IPS DF 6.9 (cell line): ENCODE data around the gene STAM.

ENCODE experiments used
- DNase-seq: peaks from one replicate; pipeline ENCODE4 v3.0.0-alpha.2; 2013; ENCODE audit warnings: low read depth, low spot score
- H3K27ac ChIP-seq: one replicate; pipeline ENCODE4 v1.5.1; 2013; ENCODE audit warnings: low read length, control low read depth
- H3K27me3 ChIP-seq: 2 replicates; pipeline ENCODE4 v1.6.1; 2013; ENCODE audit warnings: mild to moderate bottlenecking, low read length; ENCODE audit not compliant: control insufficient read depth, insufficient read depth
- H3K36me3 ChIP-seq: 2 replicates; pipeline ENCODE4 v1.6.1; 2013; ENCODE audit warnings: low read length; ENCODE audit not compliant: control insufficient read depth, insufficient read depth
- H3K4me1 ChIP-seq: 2 replicates; pipeline ENCODE4 v1.6.1; 2013; ENCODE audit warnings: low read length; ENCODE audit not compliant: control insufficient read depth, insufficient read depth
- H3K4me3 ChIP-seq: 2 replicates; pipeline ENCODE4 v1.5.1; 2013; ENCODE audit warnings: mild to moderate bottlenecking, low read length
- H3K9me3 ChIP-seq: 2 replicates; pipeline ENCODE4 v1.6.1; 2013; ENCODE audit warnings: low read length, inconsistent platforms; ENCODE audit not compliant: control insufficient read depth, insufficient read depth
- WGBS: extraction: QIAGEN DNeasy Blood & Tissue Kit; methylation state at CpG from one replicate; pipeline ENCODE4 v1.1.7; 2013; ENCODE audit warnings: mixed read lengths, missing lambda C conversion rate; ENCODE audit not compliant: insufficient read length, insufficient coverage; 5-methylcytosine and 5-hydroxymethylcytosine counted together

STAM gene

GRCh38 chr10:17758896-17759295, 114.9 kb downstream of the STAM start:
- H3K27ac ChIP-seq: no peak overlapping the region
- H3K4me1 ChIP-seq: no peaks in the 10 kb centered on the region
- H3K27me3 ChIP-seq: peaks cover 15% of the 10 kb centered on the region
- no peaks in the 10 kb centered on the region for H3K9me3 ChIP-seq
- no peaks in the 10 kb centered on the region for H3K36me3 ChIP-seq
- no peak overlapping the region for H3K4me3 ChIP-seq
- no peak for DNase-seq

- no peak overlapping the region for H3K27ac ChIP-seq
- H3K4me1 ChIP-seq: no peaks in the 10 kb centered on the region; the same call in 1 of the 2 replicates
- no peaks in the 10 kb centered on the region for H3K9me3 ChIP-seq
- H3K4me3 ChIP-seq: no peak overlapping the region
- no peak for DNase-seq
- no CpG with 5 or more reads among the region's 4 CpGs for WGBS
- peaks cover 31% of the 10 kb centered on the region for H3K27me3 ChIP-seq
- H3K36me3 ChIP-seq: no peaks in the 10 kb centered on the region
These were observed 120.2 kb downstream of the STAM start for GRCh38 chr10:17764142-17764541.

GRCh38 chr10:17765602-17766001, 121.7 kb downstream of the STAM start:
- no peaks in the 10 kb centered on the region; the same call in 1 of the 2 replicates for H3K4me1 ChIP-seq
- H3K27me3 ChIP-seq: peaks cover 31% of the 10 kb centered on the region
- no CpG with 5 or more reads among the region's 3 CpGs for WGBS
- no peak overlapping the region for H3K27ac ChIP-seq
- no peaks in the 10 kb centered on the region for H3K36me3 ChIP-seq
- DNase-seq: no peak
- H3K9me3 ChIP-seq: no peaks in the 10 kb centered on the region
- H3K4me3 ChIP-seq: no peak overlapping the region
